ENCODE results near the gene PDZK1IP1.
A peak's percentile ranks its signal among the peaks of the same experiment; 100 is the strongest.

Gene PDZK1IP1

GRCh38 chr1:47231301-47232186 is 41.7 kb upstream of the PDZK1IP1 start:
- Histone ChIP-seq H3K4me3 (ENCODE audit: low read length) (no peak overlapping the region), H3K36me3 (replicated peaks; ENCODE audit: insufficient read depth, low read length) (no peaks in the 10 kb centered on the region), H3K4me1 (ENCODE audit: low read length) (no peaks in the 10 kb centered on the region), H3K9ac (ENCODE audit: low read length) (no peak overlapping the region), H3K4me2 (ENCODE audit: low read depth, low read length) (no peak overlapping the region), H3F3A (ENCODE audit: insufficient read depth, low read length) (no peaks in the 10 kb centered on the region), H3K9me3 (replicated peaks; ENCODE audit: insufficient read depth, low read length) (no peaks in the 10 kb centered on the region), H3K27me3 (replicated peaks; ENCODE audit: insufficient read depth, low read length) (peaks cover 71% of the 10 kb centered on the region), H3K79me2 (ENCODE audit: low read length) (no peaks in the 10 kb centered on the region), H3K9me2 (replicated peaks; ENCODE audit: insufficient read depth, low read length) (no peaks in the 10 kb centered on the region), H3K27ac (ENCODE audit: low read length) (no peak overlapping the region), H4K20me1 (ENCODE audit: insufficient read depth, low read length) (no peaks in the 10 kb centered on the region), H2AFZ (ENCODE audit: low read length) (no peak overlapping the region)
- DNase-seq = no peak
- TF ChIP-seq CTCF (IDR thresholded peaks at IDR 0.05; ENCODE audit: low read length) (no peak), EZH2phosphoT487 (IDR thresholded peaks at IDR 0.05; ENCODE audit: low read length) (no peak)

GRCh38 chr1:47230692-47231300 is 41.0 kb upstream of the PDZK1IP1 start:
- no peaks in the 10 kb centered on the region for H3K4me1 ChIP-seq (ENCODE audit: low read length)
- H3F3A ChIP-seq (ENCODE audit: insufficient read depth, low read length) = no peaks in the 10 kb centered on the region
- H2AFZ ChIP-seq (ENCODE audit: low read length) = no peak overlapping the region
- no peaks in the 10 kb centered on the region for H4K20me1 ChIP-seq (ENCODE audit: insufficient read depth, low read length)
- no peak overlapping the region for H3K4me2 ChIP-seq (ENCODE audit: low read depth, low read length)
- no peaks in the 10 kb centered on the region for H3K79me2 ChIP-seq (ENCODE audit: low read length)
- H3K27me3 ChIP-seq (replicated peaks; ENCODE audit: insufficient read depth, low read length) = peaks cover 79% of the 10 kb centered on the region
- no peaks in the 10 kb centered on the region for H3K9me3 ChIP-seq (replicated peaks; ENCODE audit: insufficient read depth, low read length)
- no peaks in the 10 kb centered on the region for H3K36me3 ChIP-seq (replicated peaks; ENCODE audit: insufficient read depth, low read length)
- no peaks in the 10 kb centered on the region for H3K9me2 ChIP-seq (replicated peaks; ENCODE audit: insufficient read depth, low read length)
- no peak overlapping the region for H3K27ac ChIP-seq (ENCODE audit: low read length)
- DNase-seq = no peak
- no peak overlapping the region for H3K4me3 ChIP-seq (ENCODE audit: low read length)
- TF ChIP-seq EZH2phosphoT487 (IDR thresholded peaks at IDR 0.05; ENCODE audit: low read length) = no peak
- TF ChIP-seq EZH2 (optimal IDR thresholded peaks at IDR 0.05; ENCODE audit: low read depth, low read length) = peak; percentile 44
- TF ChIP-seq CTCF (IDR thresholded peaks at IDR 0.05; ENCODE audit: low read length) = no peak
- H3K9ac ChIP-seq (ENCODE audit: low read length) = no peak overlapping the region

GRCh38 chr1:47229886-47230691 is 40.3 kb upstream of the PDZK1IP1 start:
- no peaks in the 10 kb centered on the region for H3K9me3 ChIP-seq (replicated peaks; ENCODE audit: insufficient read depth, low read length)
- no peaks in the 10 kb centered on the region for H3K4me1 ChIP-seq (ENCODE audit: low read length)
- peaks cover 82% of the 10 kb centered on the region for H3K27me3 ChIP-seq (replicated peaks; ENCODE audit: insufficient read depth, low read length)
- H3K79me2 ChIP-seq (ENCODE audit: low read length) = no peaks in the 10 kb centered on the region
- TF ChIP-seq EZH2 (optimal IDR thresholded peaks at IDR 0.05; ENCODE audit: low read depth, low read length) = no peak
- TF ChIP-seq CTCF (IDR thresholded peaks at IDR 0.05; ENCODE audit: low read length) = no peak
- TF ChIP-seq EZH2phosphoT487 (IDR thresholded peaks at IDR 0.05; ENCODE audit: low read length) = no peak
- no peaks in the 10 kb centered on the region for H4K20me1 ChIP-seq (ENCODE audit: insufficient read depth, low read length)
- no peak overlapping the region for H2AFZ ChIP-seq (ENCODE audit: low read length)
- H3K9ac ChIP-seq (ENCODE audit: low read length) = no peak overlapping the region
- no peaks in the 10 kb centered on the region for H3K9me2 ChIP-seq (replicated peaks; ENCODE audit: insufficient read depth, low read length)
- no peak for DNase-seq
- no peak overlapping the region for H3K4me2 ChIP-seq (ENCODE audit: low read depth, low read length)
- no peaks in the 10 kb centered on the region for H3F3A ChIP-seq (ENCODE audit: insufficient read depth, low read length)
- no peaks in the 10 kb centered on the region for H3K36me3 ChIP-seq (replicated peaks; ENCODE audit: insufficient read depth, low read length)
- no peak overlapping the region for H3K27ac ChIP-seq (ENCODE audit: low read length)
- H3K4me3 ChIP-seq (ENCODE audit: low read length) = no peak overlapping the region
